Measurements from ENCODE around the gene RFX8. TPM values are rescaled to one million over a fixed set of nuclear protein-coding genes. Genes with fewer than 3 reads are reported as not detected.
A peak's percentile ranks its signal among the peaks of the same experiment; 100 is the strongest.

The RFX8 gene
- total RNA-seq, 1 donor from 2014 or later: not detected

- intact Hi-C loops (cut with DNase I): no loop called here
- ATAC-seq (peak; percentile 31), DNase-seq (no peak)
- no peaks in the 10 kb centered on the region for H3K36me3 ChIP-seq
- no peak overlapping the region for H3K27ac ChIP-seq
- no peak for TF ChIP-seq CTCF (IDR thresholded peaks at IDR 0.05)
- no peaks in the 10 kb centered on the region for H3K9me3 ChIP-seq
- no peak overlapping the region for H3K4me3 ChIP-seq
- H3K27me3 ChIP-seq: no peaks in the 10 kb centered on the region
- H3K4me1 ChIP-seq: no peaks in the 10 kb centered on the region
Measured at GRCh38 chr2:101405351-101405899, 69.5 kb downstream of the RFX8 start.

DNA sequence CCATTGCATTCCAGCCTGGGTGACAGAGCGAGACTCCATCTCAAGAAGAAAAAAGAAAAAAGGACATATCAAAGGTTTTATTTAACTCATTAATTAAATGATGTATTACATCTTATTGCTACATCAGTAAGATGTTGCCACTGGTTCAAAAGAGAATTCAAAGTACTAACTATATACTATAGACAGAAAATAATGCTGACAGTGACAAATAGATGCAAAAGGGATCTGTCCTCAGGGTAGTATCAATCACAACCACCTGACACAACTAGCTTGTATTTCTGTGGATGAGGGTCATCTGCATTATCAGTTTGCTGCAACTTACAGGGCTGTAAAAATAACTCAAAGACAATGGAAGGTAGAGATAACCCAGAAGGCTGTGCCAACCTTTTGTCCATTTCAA, 71.2 kb downstream of the RFX8 start:
- Histone ChIP-seq H3K36me3 (no peaks in the 10 kb centered on the region), H3K4me1 (no peaks in the 10 kb centered on the region), H3K27me3 (peaks cover under 1% of the 10 kb centered on the region), H3K4me3 (no peak overlapping the region), H3K9me3 (no peaks in the 10 kb centered on the region), H3K27ac (no peak overlapping the region)
- no peak for TF ChIP-seq CTCF (IDR thresholded peaks at IDR 0.05)
- no peak for ATAC-seq
- DNase-seq: no peak
- intact Hi-C loops (cut with DNase I): no loop called here

GRCh38 chr2:101402630-101403029, 72.3 kb downstream of the RFX8 start:
- Histone ChIP-seq H3K4me1 (no peaks in the 10 kb centered on the region), H3K9me3 (no peaks in the 10 kb centered on the region), H3K27ac (no peak overlapping the region), H3K36me3 (no peaks in the 10 kb centered on the region), H3K4me3 (no peak overlapping the region), H3K27me3 (peaks cover 11% of the 10 kb centered on the region)
- no peak for TF ChIP-seq CTCF (IDR thresholded peaks at IDR 0.05)
- intact Hi-C loops (cut with DNase I): no loop called here
- DNase-seq (no peak), ATAC-seq (no peak)

GRCh38 chr2:101401906-101402305, 73.0 kb downstream of the RFX8 start:
- DNase-seq: no peak
- Histone ChIP-seq H3K27me3 (peaks cover 13% of the 10 kb centered on the region), H3K27ac (no peak overlapping the region), H3K9me3 (no peaks in the 10 kb centered on the region), H3K4me1 (no peaks in the 10 kb centered on the region), H3K4me3 (no peak overlapping the region), H3K36me3 (no peaks in the 10 kb centered on the region)
- TF ChIP-seq CTCF (IDR thresholded peaks at IDR 0.05): no peak
- intact Hi-C loops (cut with DNase I): no loop called here
- no peak for ATAC-seq

DNA sequence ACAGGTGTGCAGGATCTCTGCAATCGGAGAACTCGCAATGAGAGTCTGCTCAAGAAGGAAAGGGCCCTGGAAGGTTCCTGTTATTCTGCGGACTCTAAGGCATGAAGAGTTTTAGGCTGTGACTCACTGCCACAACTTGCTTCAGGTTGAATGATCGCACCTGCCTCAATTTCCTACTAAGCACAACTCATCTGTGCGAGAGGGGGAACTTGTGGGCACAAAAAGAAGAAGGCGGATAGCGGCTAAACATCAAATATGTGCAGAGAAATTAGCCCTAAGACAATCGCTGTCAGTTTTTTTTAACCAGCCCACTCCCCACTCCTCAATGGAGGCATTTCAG, 73.6 kb downstream of the RFX8 start:
- no peak for ATAC-seq
- no peak for TF ChIP-seq CTCF (IDR thresholded peaks at IDR 0.05)
- Histone ChIP-seq H3K36me3 (no peaks in the 10 kb centered on the region), H3K9me3 (no peaks in the 10 kb centered on the region), H3K27me3 (peaks cover 13% of the 10 kb centered on the region), H3K27ac (no peak overlapping the region), H3K4me3 (no peak overlapping the region), H3K4me1 (no peaks in the 10 kb centered on the region)
- intact Hi-C loops (cut with DNase I): no loop called here
- no peak for DNase-seq
